CD1c-positive myeloid dendritic cell (primary cell): ENCODE measurements around the gene DAB2IP.

Experiments
- DNase-seq: peaks from one replicate; pipeline ENCODE4 v3.0.0-alpha.2; 2016; ENCODE audit errors: extremely low spot score

DAB2IP gene

DNA sequence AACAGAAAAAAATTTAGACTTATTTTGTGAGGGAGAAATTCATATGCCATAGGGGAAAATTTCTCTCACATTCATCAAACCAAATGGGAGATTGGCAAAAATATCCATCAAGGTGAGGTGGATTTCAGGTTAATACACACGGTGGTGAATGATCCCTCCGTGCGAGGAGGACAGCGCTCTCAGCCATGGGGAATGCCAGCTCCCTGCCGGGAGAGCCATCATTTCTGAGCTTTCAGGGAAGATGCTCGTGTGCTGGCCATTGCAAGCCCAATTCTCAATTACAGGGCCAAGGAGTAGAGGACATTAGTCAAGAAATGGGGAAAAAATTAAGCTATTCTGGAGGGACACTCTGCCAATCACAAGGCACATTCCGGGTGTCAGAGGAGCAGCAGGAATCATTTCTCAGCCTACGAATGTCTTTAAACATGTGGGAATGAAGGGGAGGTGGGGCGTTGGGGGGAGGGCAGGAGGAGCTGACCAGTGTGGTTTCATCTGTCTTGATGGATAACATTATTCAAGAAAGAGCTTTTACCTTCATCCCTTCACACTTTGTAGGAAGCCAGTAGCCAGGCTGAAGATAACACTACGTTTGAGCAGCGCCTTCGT, 165.5 kb downstream of the DAB2IP start:
- no peak for DNase-seq

GRCh38 chr9:121817476-121817875, 166.0 kb downstream of the DAB2IP start:
- DNase-seq, result no peak

GRCh38 chr9:121818016-121818661, 166.7 kb downstream of the DAB2IP start:
- DNase-seq, result no peak

- no peak for DNase-seq
These were observed 167.5 kb downstream of the DAB2IP start for GRCh38 chr9:121818841-121819427.

DNA sequence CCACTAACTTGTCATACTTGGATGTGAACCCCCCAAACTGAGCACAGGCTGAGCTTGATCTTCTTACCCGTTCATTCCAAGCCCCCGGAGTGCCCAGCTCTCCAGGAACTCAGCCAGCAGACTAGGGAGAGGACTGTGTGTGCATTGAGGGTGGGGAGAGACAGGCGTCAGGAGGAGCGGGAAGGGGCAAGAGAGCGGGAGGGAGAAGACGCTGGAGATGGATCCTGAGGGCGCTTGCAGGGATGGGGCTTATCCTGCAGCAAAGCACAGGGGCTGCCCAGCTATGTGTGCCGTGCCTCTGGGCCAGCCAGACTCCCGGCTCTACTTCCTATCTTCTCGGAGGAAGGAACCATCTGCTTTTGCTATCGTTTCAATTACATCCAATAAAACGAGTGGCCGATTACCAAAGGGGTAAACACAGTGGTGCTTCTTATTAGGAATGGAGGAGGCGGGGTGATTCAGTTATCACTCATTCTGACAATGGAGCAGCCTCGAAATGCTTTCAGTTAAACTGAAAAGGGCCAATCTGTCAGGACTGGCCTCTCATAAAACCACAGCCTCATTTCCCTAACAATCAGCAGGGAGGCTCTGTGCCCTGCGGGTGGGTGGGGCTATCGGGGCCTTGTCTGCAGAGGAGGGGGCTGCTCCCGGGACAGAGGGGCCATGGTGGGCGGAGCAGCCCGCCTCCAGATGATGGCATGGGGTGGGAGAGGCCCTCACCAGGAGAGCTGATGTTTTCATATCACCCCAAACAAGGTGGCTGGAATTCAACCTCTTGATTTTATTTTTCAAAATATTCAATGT, 168.2 kb downstream of the DAB2IP start:
- DNase-seq, result no peak

DNA sequence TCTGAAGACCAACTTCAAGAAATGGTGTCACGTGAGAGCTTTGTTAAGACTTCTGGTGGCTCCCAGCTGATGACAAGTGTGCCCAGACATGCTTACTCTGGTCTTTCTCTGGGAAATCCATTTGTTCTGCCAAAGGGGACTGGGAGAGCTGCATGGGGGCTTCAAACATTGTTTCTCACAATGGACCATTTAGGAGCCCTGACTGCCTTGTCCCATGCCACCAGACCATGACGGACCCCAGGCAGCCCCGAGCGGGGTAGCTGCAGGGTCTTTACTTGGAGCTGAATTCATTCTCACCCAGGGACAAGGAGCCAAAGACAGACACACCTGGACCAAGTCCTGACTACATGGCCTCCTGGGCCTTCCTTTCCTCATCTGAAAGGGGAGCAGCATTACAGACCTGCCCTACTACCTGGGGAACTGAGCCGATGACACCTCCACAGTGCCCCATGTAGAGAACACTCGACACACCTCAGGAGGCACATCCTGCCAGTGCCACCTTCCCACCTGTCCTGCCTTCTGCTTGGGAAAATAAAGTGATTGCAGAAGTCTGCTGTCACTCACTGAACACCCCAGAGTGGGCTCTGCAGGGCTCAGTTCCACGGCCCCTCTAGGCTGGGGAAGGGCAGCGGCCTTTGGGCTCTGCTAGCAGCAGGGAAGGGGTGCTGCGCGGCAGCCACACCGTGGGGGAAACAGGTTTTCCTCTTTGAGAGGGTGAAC, 169.0 kb downstream of the DAB2IP start:
- no peak for DNase-seq

DNA sequence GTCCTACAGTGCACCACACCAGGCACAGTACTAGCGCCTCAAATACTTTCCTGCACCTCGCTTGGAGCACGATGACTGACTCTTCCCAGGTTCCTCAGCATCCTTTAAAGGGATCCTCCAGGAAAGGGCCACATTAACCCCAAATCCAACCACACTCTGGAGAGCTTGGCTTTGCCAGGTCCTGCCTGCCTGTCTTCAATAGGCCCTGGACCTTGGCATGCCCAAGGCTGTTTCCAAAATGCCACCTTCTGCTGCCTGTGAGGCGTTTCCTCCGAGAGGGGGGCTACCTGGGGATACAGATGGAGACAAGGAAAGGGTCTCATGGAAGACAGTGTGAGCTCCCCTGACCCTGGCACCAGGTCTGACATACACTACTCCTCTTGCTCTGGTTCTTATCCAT, 169.9 kb downstream of the DAB2IP start:
- no peak for DNase-seq

- no peak for DNase-seq
These were observed 171.0 kb downstream of the DAB2IP start for GRCh38 chr9:121822093-121823085.

GRCh38 chr9:121823451-121824169, 172.2 kb downstream of the DAB2IP start:
- DNase-seq, result no peak

GRCh38 chr9:121824651-121825030, 173.2 kb downstream of the DAB2IP start:
- DNase-seq, result no peak

GRCh38 chr9:121825031-121825691, 173.7 kb downstream of the DAB2IP start:
- DNase-seq, result no peak

- no peak for DNase-seq
These were observed 175.3 kb downstream of the DAB2IP start for GRCh38 chr9:121826711-121827110.

DNA sequence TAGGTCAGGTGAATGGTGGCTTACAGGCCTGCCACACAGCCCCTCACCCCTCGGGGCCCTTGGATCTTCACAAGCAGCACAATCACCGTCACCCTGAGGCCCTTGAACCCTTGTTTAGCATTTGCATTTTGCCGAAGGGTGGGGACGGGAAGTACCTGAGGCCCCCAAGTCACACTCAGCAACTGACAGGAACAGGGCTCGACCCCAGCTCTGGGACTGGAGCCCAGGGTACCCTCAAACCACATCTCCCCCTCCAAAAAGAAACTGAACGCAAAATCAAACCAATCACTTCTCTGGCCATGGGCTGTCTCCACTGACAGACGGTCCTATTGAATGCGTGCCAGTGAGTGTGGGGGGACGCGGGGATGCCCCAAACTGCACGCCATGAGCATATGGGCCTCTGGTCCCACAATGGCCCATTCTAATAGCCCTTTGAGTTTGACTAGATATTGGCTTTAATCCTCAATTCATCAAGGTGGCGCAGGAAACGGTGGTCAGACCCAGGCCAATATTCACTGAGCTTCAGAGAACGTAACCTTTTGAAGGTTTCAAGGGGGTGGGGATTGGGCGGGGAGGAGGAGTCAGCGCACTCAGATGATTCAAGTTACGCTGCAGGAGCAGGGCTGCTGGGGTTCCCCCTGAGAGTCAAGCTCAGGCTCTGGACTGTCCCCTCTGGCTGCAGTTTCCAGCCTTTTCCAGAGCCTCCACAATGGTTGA, 176.0 kb downstream of the DAB2IP start:
- no peak for DNase-seq

GRCh38 chr9:121830441-121831140, 179.2 kb downstream of the DAB2IP start:
- DNase-seq, result no peak

GRCh38 chr9:121831869-121832268, 180.4 kb downstream of the DAB2IP start:
- DNase-seq, result no peak

- DNase-seq, result no peak
These were observed 181.6 kb downstream of the DAB2IP start for GRCh38 chr9:121833061-121833460.
